ENCODE data around the gene SHE.

The SHE gene

DNA sequence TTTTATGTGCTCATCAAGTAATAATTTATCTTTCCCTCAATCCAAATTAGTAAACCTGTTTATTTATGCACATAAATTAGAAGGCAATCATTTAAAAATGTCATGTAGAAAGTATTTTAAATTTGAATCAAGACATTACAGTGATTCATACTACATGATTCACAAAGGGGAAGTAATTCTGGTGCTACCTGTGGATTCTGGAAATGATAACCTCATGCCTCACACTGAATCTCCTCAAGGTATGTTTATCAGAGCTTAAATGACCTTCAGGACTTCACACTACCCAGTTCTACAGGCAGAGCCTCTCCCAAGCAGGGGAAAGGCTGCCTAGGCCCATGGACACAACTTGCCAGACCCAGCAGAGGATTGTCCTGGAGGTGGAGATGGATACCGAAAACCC, 25.4 kb downstream of the SHE start:
- no peak overlapping the region for H2BK15ac ChIP-seq (replicated peaks; ENCODE audit: low read depth)
- no peak overlapping the region for H3K4ac ChIP-seq (ENCODE audit: low read depth, low read length)
- no peak overlapping the region for H4K8ac ChIP-seq (ENCODE audit: low read depth, low read length)
- H4K5ac ChIP-seq (ENCODE audit: low read length): no peak overlapping the region
- no peak for DNase-seq
- no peak overlapping the region for H3K27ac ChIP-seq (ENCODE audit: low read depth, low read length)
- H3K36me3 ChIP-seq (ENCODE audit: control insufficient read depth, insufficient read depth, low read length): no peaks in the 10 kb centered on the region
- H3K4me1 ChIP-seq (ENCODE audit: control insufficient read depth, low read depth, low read length): no peaks in the 10 kb centered on the region
- H3K27me3 ChIP-seq (ENCODE audit: insufficient read depth, low read length, poor library complexity): no peaks in the 10 kb centered on the region
- H3K18ac ChIP-seq (ENCODE audit: low read length): no peak overlapping the region
- no peak overlapping the region for H3K4me3 ChIP-seq (ENCODE audit: low read length)
- H3K4me2 ChIP-seq (ENCODE audit: low read length): no peak overlapping the region
- no peaks in the 10 kb centered on the region for H3K79me2 ChIP-seq (ENCODE audit: control insufficient read depth, insufficient read depth, low read length)
- no peak overlapping the region for H2AK5ac ChIP-seq (ENCODE audit: low read length)
- H3K23ac ChIP-seq (ENCODE audit: low read length): no peak overlapping the region
- no peak overlapping the region for H3K9ac ChIP-seq (ENCODE audit: low read length)
- H3K79me1 ChIP-seq (ENCODE audit: low read length): no peaks in the 10 kb centered on the region
- H2BK120ac ChIP-seq (ENCODE audit: low read depth, low read length): no peak overlapping the region
- WGBS (ENCODE audit: extremely low coverage, insufficient coverage, low lambda C conversion rate): no CpG with 5 or more reads among the region's 1 CpG
- no peak overlapping the region for H2BK5ac ChIP-seq (ENCODE audit: low read length)
- no peak overlapping the region for H3K56ac ChIP-seq (ENCODE audit: low read length)

DNA sequence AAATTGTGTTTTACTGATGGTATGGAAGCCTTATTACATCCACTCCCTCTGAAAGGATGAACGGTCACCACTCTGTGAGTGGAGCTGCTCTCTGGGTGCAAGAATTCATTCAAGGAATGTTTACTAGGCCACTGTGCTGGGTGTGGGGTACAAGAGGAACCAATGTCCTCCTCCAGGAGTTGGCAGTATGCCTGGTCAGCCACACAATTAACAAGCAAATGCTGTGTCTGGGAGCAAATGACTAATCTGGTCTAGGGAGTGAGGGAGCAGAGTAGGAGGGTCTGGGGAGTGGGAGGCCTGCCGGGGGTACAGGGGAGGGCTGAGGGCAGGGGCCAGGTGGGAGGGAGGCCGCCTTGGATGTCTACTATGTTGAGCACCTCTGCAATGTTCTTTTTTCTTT, 27.4 kb downstream of the SHE start:
- Histone ChIP-seq H2BK120ac (ENCODE audit: low read depth, low read length) (no peak overlapping the region), H3K23ac (ENCODE audit: low read length) (no peak overlapping the region), H3K79me2 (ENCODE audit: control insufficient read depth, insufficient read depth, low read length) (no peaks in the 10 kb centered on the region), H3K79me1 (ENCODE audit: low read length) (no peaks in the 10 kb centered on the region), H4K8ac (ENCODE audit: low read depth, low read length) (no peak overlapping the region), H3K9ac (ENCODE audit: low read length) (no peak overlapping the region), H3K4me3 (ENCODE audit: low read length) (no peak overlapping the region), H2AK5ac (ENCODE audit: low read length) (no peak overlapping the region), H2BK5ac (ENCODE audit: low read length) (no peak overlapping the region), H3K27ac (ENCODE audit: low read depth, low read length) (no peak overlapping the region), H4K5ac (ENCODE audit: low read length) (no peak overlapping the region), H3K4me2 (ENCODE audit: low read length) (no peak overlapping the region), H2BK15ac (replicated peaks; ENCODE audit: low read depth) (no peak overlapping the region), H3K56ac (ENCODE audit: low read length) (no peak overlapping the region), H3K27me3 (ENCODE audit: insufficient read depth, low read length, poor library complexity) (no peaks in the 10 kb centered on the region), H3K36me3 (ENCODE audit: control insufficient read depth, insufficient read depth, low read length) (no peaks in the 10 kb centered on the region), H3K18ac (ENCODE audit: low read length) (no peak overlapping the region), H3K4me1 (ENCODE audit: control insufficient read depth, low read depth, low read length) (no peaks in the 10 kb centered on the region), H3K4ac (ENCODE audit: low read depth, low read length) (no peak overlapping the region)
- no CpG with 5 or more reads among the region's 3 CpGs for WGBS (ENCODE audit: extremely low coverage, insufficient coverage, low lambda C conversion rate)
- no peak for DNase-seq

DNA sequence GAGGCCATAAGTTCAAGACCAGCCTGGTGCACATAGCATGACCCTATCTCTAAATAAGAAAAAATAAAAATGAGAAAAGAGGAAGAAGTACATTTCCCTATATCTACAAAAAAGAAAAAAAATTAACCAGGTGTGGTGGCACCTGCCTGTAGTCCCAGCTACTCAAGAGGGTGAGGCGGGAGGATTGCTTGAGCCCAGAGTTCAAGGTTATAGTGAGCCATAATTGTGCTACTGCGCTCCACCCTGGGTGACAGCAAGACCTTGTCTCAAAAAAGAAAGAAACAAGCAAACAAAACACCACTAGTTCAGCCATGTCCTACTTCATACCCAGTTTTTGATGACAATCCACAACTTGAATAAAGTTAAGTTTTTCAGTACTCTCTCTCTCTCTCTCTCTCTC, 30.9 kb downstream of the SHE start:
- H3K9ac ChIP-seq (ENCODE audit: low read length): no peak overlapping the region
- no peak overlapping the region for H3K4ac ChIP-seq (ENCODE audit: low read depth, low read length)
- H2BK15ac ChIP-seq (replicated peaks; ENCODE audit: low read depth): no peak overlapping the region
- H2AK5ac ChIP-seq (ENCODE audit: low read length): no peak overlapping the region
- DNase-seq: no peak
- WGBS (ENCODE audit: extremely low coverage, insufficient coverage, low lambda C conversion rate): no CpG with 5 or more reads among the region's 2 CpGs
- H3K18ac ChIP-seq (ENCODE audit: low read length): no peak overlapping the region
- H3K27me3 ChIP-seq (ENCODE audit: insufficient read depth, low read length, poor library complexity): no peaks in the 10 kb centered on the region
- H4K8ac ChIP-seq (ENCODE audit: low read depth, low read length): no peak overlapping the region
- no peak overlapping the region for H2BK120ac ChIP-seq (ENCODE audit: low read depth, low read length)
- no peaks in the 10 kb centered on the region for H3K4me1 ChIP-seq (ENCODE audit: control insufficient read depth, low read depth, low read length)
- no peaks in the 10 kb centered on the region for H3K79me2 ChIP-seq (ENCODE audit: control insufficient read depth, insufficient read depth, low read length)
- H4K5ac ChIP-seq (ENCODE audit: low read length): no peak overlapping the region
- H3K23ac ChIP-seq (ENCODE audit: low read length): no peak overlapping the region
- H3K4me2 ChIP-seq (ENCODE audit: low read length): no peak overlapping the region
- no peak overlapping the region for H3K27ac ChIP-seq (ENCODE audit: low read depth, low read length)
- no peaks in the 10 kb centered on the region for H3K36me3 ChIP-seq (ENCODE audit: control insufficient read depth, insufficient read depth, low read length)
- H3K4me3 ChIP-seq (ENCODE audit: low read length): no peak overlapping the region
- no peaks in the 10 kb centered on the region for H3K79me1 ChIP-seq (ENCODE audit: low read length)
- H3K56ac ChIP-seq (ENCODE audit: low read length): no peak overlapping the region
- H2BK5ac ChIP-seq (ENCODE audit: low read length): no peak overlapping the region

DNA sequence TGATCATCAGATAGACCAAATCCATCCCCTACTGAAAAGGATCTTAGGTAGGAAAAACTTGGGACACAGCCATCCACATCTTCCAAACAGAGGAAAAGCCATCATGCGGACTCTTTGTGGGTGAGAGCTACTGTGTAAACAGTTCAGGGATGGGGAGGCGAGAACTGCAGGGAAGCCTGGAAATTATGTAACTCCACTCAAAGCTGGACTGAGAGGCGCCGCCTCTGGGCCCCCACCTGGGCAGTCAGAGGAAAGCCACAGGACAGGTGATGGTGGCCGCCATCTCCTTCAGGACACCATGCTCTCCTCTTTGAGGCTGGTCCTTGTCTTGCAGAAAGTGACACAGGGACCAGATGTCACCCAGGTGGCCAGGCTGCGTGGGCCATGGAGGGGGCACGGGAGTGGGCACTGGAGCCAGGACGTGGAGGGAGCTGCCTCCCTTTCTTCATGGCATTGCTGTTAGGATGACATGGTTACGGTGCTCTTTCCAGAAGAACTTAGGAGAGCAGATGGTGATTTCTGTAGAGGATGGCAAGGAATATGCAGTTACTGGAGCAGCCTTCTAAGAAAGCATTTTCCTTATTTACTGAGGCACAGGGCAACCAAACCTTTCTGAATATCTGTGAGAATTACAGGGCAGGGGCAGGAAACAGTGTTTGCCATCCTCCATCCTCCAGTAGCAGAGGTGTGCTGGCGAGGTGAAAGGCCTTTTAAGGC, 32.2 kb downstream of the SHE start:
- Histone ChIP-seq H2BK5ac (ENCODE audit: low read length) (no peak overlapping the region), H3K79me1 (ENCODE audit: low read length) (no peaks in the 10 kb centered on the region), H3K27ac (ENCODE audit: low read depth, low read length) (no peak overlapping the region), H3K4me3 (ENCODE audit: low read length) (no peak overlapping the region), H3K9ac (ENCODE audit: low read length) (no peak overlapping the region), H2BK120ac (ENCODE audit: low read depth, low read length) (no peak overlapping the region), H3K27me3 (ENCODE audit: insufficient read depth, low read length, poor library complexity) (no peaks in the 10 kb centered on the region), H3K4me1 (ENCODE audit: control insufficient read depth, low read depth, low read length) (no peaks in the 10 kb centered on the region), H3K4ac (ENCODE audit: low read depth, low read length) (no peak overlapping the region), H4K8ac (ENCODE audit: low read depth, low read length) (no peak overlapping the region), H4K5ac (ENCODE audit: low read length) (no peak overlapping the region), H3K18ac (ENCODE audit: low read length) (no peak overlapping the region), H3K4me2 (ENCODE audit: low read length) (no peak overlapping the region), H3K79me2 (ENCODE audit: control insufficient read depth, insufficient read depth, low read length) (no peaks in the 10 kb centered on the region), H3K23ac (ENCODE audit: low read length) (no peak overlapping the region), H2BK15ac (replicated peaks; ENCODE audit: low read depth) (no peak overlapping the region), H3K56ac (ENCODE audit: low read length) (no peak overlapping the region), H2AK5ac (ENCODE audit: low read length) (no peak overlapping the region), H3K36me3 (ENCODE audit: control insufficient read depth, insufficient read depth, low read length) (no peaks in the 10 kb centered on the region)
- no peak for DNase-seq
- WGBS (ENCODE audit: extremely low coverage, insufficient coverage, low lambda C conversion rate): no CpG with 5 or more reads among the region's 10 CpGs

DNA sequence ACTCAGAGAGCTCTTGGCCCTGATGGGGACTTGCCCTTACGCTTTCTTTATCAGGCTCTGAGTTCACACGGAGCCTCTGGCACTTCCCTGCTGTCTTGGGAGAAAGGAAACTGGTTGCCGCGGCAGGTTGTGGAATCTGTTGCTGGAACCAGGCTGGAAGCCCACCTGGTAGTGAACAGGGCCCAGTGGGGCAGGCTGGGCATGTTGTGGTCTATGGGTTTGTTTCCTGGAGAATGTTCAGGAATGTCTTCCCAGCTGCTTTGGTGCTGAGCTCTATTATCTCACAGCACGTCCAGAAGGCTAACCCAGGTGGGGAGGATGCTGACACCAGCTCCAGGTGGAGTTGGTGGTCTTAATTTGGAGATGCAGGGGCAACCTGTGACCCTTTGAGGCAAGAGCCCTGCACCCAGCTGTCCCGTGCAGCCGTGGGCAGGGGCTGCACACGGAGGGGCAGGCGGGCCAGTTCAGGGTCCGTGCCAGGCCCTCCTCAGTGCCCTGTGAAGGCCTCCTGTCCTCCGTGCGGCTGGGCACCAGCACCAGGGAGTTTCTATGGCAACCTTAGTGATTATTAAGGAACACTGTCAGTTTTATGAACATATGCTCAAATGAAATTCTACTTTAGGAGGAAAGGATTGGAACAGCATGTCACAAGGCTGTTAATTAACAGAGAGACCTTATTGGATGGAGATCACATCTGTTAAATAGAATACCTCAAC, 33.5 kb downstream of the SHE start:
- H3K18ac ChIP-seq (ENCODE audit: low read length): no peak overlapping the region
- H4K5ac ChIP-seq (ENCODE audit: low read length): no peak overlapping the region
- no peaks in the 10 kb centered on the region for H3K4me1 ChIP-seq (ENCODE audit: control insufficient read depth, low read depth, low read length)
- DNase-seq: no peak
- no peaks in the 10 kb centered on the region for H3K79me1 ChIP-seq (ENCODE audit: low read length)
- H2AK5ac ChIP-seq (ENCODE audit: low read length): no peak overlapping the region
- no peak overlapping the region for H3K23ac ChIP-seq (ENCODE audit: low read length)
- no peak overlapping the region for H3K4me2 ChIP-seq (ENCODE audit: low read length)
- H3K27me3 ChIP-seq (ENCODE audit: insufficient read depth, low read length, poor library complexity): no peaks in the 10 kb centered on the region
- no peak overlapping the region for H4K8ac ChIP-seq (ENCODE audit: low read depth, low read length)
- H3K36me3 ChIP-seq (ENCODE audit: control insufficient read depth, insufficient read depth, low read length): no peaks in the 10 kb centered on the region
- H3K4me3 ChIP-seq (ENCODE audit: low read length): no peak overlapping the region
- no peak overlapping the region for H3K27ac ChIP-seq (ENCODE audit: low read depth, low read length)
- no peak overlapping the region for H2BK120ac ChIP-seq (ENCODE audit: low read depth, low read length)
- no peak overlapping the region for H3K56ac ChIP-seq (ENCODE audit: low read length)
- H2BK15ac ChIP-seq (replicated peaks; ENCODE audit: low read depth): no peak overlapping the region
- H2BK5ac ChIP-seq (ENCODE audit: low read length): no peak overlapping the region
- no peak overlapping the region for H3K9ac ChIP-seq (ENCODE audit: low read length)
- H3K4ac ChIP-seq (ENCODE audit: low read depth, low read length): no peak overlapping the region
- WGBS (ENCODE audit: extremely low coverage, insufficient coverage, low lambda C conversion rate): no CpG with 5 or more reads among the region's 12 CpGs
- no peaks in the 10 kb centered on the region for H3K79me2 ChIP-seq (ENCODE audit: control insufficient read depth, insufficient read depth, low read length)

Measured in mesendoderm (in vitro differentiated cells).